K562 (cell line): ENCODE data around the gene TOR1A. TPM values are rescaled to one million over a fixed set of nuclear protein-coding genes. Genes with fewer than 3 reads are reported as not detected.
A peak's percentile ranks its signal among the peaks of the same experiment; 100 is the strongest.

Experiments used
- ELF2 ChIP-seq: fragments of 250-450 bp; sonication (Bioruptor Pico); IDR thresholded peaks from 2 replicates; pipeline ENCODE4 v1.5.0; 2021; ENCODE audit warnings: mild to moderate bottlenecking
- ELF4 ChIP-seq: fragments of 450-650 bp; formaldehyde crosslinking; IDR thresholded peaks from 2 replicates; pipeline ENCODE4 v1.4.0; 2022; ENCODE audit warnings: missing genetic modification characterization
- LCOR ChIP-seq: sonication (generic); formaldehyde crosslinking; IDR thresholded peaks from 2 replicates; pipeline ENCODE4 v1.8.0; 2022; ENCODE audit warnings: mild to moderate bottlenecking, missing genetic modification reagents
- NFE2 ChIP-seq: IDR thresholded peaks from 2 replicates; pipeline ENCODE4 v1.6.1; 2014; ENCODE audit warnings: antibody characterized with exemption, low read depth
- RBM14 ChIP-seq: fragments of 200-400 bp; formaldehyde crosslinking; IDR thresholded peaks from 2 replicates; pipeline ENCODE4 v1.6.1; 2018; ENCODE audit warnings: low read depth, mild to moderate bottlenecking, low read length, moderate library complexity, borderline replicate concordance; ENCODE audit not compliant: insufficient read depth
- RFX5 ChIP-seq: IDR thresholded peaks from 2 replicates; pipeline ENCODE4 v1.6.1; 2011; ENCODE audit warnings: low read depth, mild to moderate bottlenecking, improper control_type of control experiment, low read length
- SMARCC2 ChIP-seq: fragments of 450-650 bp; IDR thresholded peaks from 2 replicates; pipeline ENCODE4 v1.6.1; 2017; ENCODE audit warnings: antibody characterized with exemption, moderate library complexity, mild to moderate bottlenecking, low read depth
- ZFX ChIP-seq: sonication (generic); formaldehyde crosslinking; IDR thresholded peaks from 2 replicates; pipeline ENCODE4 v1.8.0; 2022; ENCODE audit warnings: mild to moderate bottlenecking, missing genetic modification reagents, moderate library complexity
- ZNF232 ChIP-seq: sonication (generic); formaldehyde crosslinking; IDR thresholded peaks from 2 replicates; pipeline ENCODE4 v1.8.0; 2022; ENCODE audit warnings: mild to moderate bottlenecking, missing genetic modification reagents
- ZNF384 ChIP-seq: IDR thresholded peaks from 2 replicates; pipeline ENCODE4 v1.6.1; 2012; ENCODE audit warnings: low read depth, low read length, improper control_type of control experiment
- ZNF695 ChIP-seq: fragments of 450-650 bp; formaldehyde crosslinking; IDR thresholded peaks from 2 replicates; pipeline ENCODE4 v1.4.0; 2020; ENCODE audit warnings: mild to moderate bottlenecking, moderate library complexity
- polyA plus RNA-seq, 8 experiments: library from polyadenylated mRNA; depleted of rRNA in 4 of 8; stranded (reverse) in 5 of 8; unstranded in 3 of 8; fragments of >200 nt; fragmentation: Nextera tagmentation in 2 of 8; fragmentation: Illumina TruSeq in 1 of 8; extraction: Ambion mirVana in 2 of 8; extraction: Trizol in 1 of 8; gene quantifications; 2 replicates each; pipeline versions ENCODE4 v1.2.1 to v1.2.3, GENCODE V29; 2011 to 2014; ENCODE audit warnings: inconsistent platforms in 1 of 8, missing spikeins in 1 of 8
- total RNA-seq, 7 experiments: library from RNA; depleted of rRNA in 6 of 7; stranded (reverse); fragments of >200 nt in 6 of 7; fragmentation: Illumina TruSeq in 2 of 7; extraction: Trizol in 2 of 7; gene quantifications; 2 replicates each; pipeline versions ENCODE4 v1.2.1 to v1.2.3, GENCODE V29; 2011 to 2021; ENCODE audit warnings: low replicate concordance in 1 of 7
- TF ChIP-seq, protein P1 (sequence below): fragments of 450-650 bp; IDR thresholded peaks from 2 replicates; pipeline ENCODE4 v1.7.1; 2018; ENCODE audit warnings: mild to moderate bottlenecking, low read depth; ENCODE audit not compliant: partially characterized antibody
- TF ChIP-seq, protein P2 (sequence below), 2 experiments: fragments of 450-650 bp in 1 of 2; sonication (generic) in 1 of 2; formaldehyde crosslinking; conservative IDR thresholded peaks; 2 replicates each; pipeline versions ENCODE4 v1.4.0 to v1.8.1; 2020 to 2022; ENCODE audit warnings: mild to moderate bottlenecking in 1 of 2, missing genetic modification reagents in 1 of 2
- TF ChIP-seq, protein P3 (sequence below), 2 experiments: fragments of 450-650 bp; formaldehyde crosslinking in 1 of 2; IDR thresholded peaks; 2 replicates each; pipeline versions ENCODE4 v1.4.0 to v1.6.1; 2014 to 2020; ENCODE audit warnings: mild to moderate bottlenecking in 2 of 2, borderline replicate concordance in 1 of 2, low read depth in 1 of 2
- TF ChIP-seq, protein P4 (sequence below): fragments of 250-450 bp; sonication (Bioruptor Pico); IDR thresholded peaks from 2 replicates; pipeline ENCODE4 v1.5.0; 2020; ENCODE audit warnings: mild to moderate bottlenecking, borderline replicate concordance

TOR1A gene
- total and polyA plus RNA-seq, 9 of the 15 experiments (the other 6 are each of a cell fraction or from before 2014, with no cell fraction given) = 4.5 to 85.8 (median 51.3) TPM

DNA sequence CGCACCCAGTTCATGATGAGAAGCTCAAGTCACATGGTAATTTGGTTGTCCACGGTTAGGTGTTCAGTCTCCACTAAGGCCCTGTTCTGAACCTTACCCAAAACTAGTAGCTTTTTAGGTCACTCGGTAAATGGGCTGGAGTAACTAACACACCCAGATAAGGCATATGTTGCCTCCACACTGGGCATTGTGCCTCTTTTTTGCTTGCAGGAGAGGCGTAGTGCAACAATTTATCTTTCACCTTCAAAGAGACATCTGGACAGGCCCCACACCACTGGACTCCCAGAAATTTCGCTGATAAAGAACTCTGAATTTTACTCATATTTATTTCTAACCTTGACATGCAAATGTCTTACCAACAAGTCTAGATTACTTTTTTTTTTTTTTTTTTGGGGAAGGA, 54.3 kb downstream of the TOR1A start (continued):
- TF ChIP-seq, protein P1, sequence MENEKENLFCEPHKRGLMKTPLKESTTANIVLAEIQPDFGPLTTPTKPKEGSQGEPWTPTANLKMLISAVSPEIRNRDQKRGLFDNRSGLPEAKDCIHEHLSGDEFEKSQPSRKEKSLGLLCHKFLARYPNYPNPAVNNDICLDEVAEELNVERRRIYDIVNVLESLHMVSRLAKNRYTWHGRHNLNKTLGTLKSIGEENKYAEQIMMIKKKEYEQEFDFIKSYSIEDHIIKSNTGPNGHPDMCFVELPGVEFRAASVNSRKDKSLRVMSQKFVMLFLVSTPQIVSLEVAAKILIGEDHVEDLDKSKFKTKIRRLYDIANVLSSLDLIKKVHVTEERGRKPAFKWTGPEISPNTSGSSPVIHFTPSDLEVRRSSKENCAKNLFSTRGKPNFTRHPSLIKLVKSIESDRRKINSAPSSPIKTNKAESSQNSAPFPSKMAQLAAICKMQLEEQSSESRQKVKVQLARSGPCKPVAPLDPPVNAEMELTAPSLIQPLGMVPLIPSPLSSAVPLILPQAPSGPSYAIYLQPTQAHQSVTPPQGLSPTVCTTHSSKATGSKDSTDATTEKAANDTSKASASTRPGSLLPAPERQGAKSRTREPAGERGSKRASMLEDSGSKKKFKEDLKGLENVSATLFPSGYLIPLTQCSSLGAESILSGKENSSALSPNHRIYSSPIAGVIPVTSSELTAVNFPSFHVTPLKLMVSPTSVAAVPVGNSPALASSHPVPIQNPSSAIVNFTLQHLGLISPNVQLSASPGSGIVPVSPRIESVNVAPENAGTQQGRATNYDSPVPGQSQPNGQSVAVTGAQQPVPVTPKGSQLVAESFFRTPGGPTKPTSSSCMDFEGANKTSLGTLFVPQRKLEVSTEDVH = no peak
- TF ChIP-seq RBM14 (no peak), ZNF232 (no peak), ZNF384 (peak; percentile 11; the same call in 1 of the 2 replicates), ELF4 (CRISPR knock-in tag) (no peak), ELF2 (no peak), RFX5 (no peak), NFE2 (no peak), LCOR (no peak), ZFX (peak; percentile 30; the same call in 1 of the 2 replicates), SMARCC2 (no peak), ZNF695 (no peak)
- TF ChIP-seq, protein P2, sequence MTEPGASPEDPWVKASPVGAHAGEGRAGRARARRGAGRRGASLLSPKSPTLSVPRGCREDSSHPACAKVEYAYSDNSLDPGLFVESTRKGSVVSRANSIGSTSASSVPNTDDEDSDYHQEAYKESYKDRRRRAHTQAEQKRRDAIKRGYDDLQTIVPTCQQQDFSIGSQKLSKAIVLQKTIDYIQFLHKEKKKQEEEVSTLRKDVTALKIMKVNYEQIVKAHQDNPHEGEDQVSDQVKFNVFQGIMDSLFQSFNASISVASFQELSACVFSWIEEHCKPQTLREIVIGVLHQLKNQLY (CRISPR knock-in tag; conservative IDR thresholded peaks at IDR 0.05) = no peak
- TF ChIP-seq, protein P3, sequence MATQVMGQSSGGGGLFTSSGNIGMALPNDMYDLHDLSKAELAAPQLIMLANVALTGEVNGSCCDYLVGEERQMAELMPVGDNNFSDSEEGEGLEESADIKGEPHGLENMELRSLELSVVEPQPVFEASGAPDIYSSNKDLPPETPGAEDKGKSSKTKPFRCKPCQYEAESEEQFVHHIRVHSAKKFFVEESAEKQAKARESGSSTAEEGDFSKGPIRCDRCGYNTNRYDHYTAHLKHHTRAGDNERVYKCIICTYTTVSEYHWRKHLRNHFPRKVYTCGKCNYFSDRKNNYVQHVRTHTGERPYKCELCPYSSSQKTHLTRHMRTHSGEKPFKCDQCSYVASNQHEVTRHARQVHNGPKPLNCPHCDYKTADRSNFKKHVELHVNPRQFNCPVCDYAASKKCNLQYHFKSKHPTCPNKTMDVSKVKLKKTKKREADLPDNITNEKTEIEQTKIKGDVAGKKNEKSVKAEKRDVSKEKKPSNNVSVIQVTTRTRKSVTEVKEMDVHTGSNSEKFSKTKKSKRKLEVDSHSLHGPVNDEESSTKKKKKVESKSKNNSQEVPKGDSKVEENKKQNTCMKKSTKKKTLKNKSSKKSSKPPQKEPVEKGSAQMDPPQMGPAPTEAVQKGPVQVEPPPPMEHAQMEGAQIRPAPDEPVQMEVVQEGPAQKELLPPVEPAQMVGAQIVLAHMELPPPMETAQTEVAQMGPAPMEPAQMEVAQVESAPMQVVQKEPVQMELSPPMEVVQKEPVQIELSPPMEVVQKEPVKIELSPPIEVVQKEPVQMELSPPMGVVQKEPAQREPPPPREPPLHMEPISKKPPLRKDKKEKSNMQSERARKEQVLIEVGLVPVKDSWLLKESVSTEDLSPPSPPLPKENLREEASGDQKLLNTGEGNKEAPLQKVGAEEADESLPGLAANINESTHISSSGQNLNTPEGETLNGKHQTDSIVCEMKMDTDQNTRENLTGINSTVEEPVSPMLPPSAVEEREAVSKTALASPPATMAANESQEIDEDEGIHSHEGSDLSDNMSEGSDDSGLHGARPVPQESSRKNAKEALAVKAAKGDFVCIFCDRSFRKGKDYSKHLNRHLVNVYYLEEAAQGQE (IDR thresholded peaks at IDR 0.05; ENCODE audit: borderline replicate concordance) = no peak
- TF ChIP-seq, protein P3 (CRISPR knock-in tag; IDR thresholded peaks at IDR 0.05; ENCODE audit: low read depth) = no peak
- TF ChIP-seq, protein P4, sequence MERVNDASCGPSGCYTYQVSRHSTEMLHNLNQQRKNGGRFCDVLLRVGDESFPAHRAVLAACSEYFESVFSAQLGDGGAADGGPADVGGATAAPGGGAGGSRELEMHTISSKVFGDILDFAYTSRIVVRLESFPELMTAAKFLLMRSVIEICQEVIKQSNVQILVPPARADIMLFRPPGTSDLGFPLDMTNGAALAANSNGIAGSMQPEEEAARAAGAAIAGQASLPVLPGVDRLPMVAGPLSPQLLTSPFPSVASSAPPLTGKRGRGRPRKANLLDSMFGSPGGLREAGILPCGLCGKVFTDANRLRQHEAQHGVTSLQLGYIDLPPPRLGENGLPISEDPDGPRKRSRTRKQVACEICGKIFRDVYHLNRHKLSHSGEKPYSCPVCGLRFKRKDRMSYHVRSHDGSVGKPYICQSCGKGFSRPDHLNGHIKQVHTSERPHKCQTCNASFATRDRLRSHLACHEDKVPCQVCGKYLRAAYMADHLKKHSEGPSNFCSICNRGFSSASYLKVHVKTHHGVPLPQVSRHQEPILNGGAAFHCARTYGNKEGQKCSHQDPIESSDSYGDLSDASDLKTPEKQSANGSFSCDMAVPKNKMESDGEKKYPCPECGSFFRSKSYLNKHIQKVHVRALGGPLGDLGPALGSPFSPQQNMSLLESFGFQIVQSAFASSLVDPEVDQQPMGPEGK (CRISPR knock-in tag) = no peak
